Heart right ventricle (tissue), 16 donors: Measurements from ENCODE around the gene KRTAP2-4. TPM values are rescaled to one million over a fixed set of nuclear protein-coding genes. Genes with fewer than 3 reads are reported as not detected.
"Not testable (repeated sequence)": the region's sequence is repeated elsewhere in the genome, so short reads cannot be mapped to it uniquely, and the experiment has no call there.

Experiments used
- ATAC-seq, 8 donors: fragments of 200-7000 bp; cut with Tn5 transposase; one replicate each; pipeline ENCODE4 v1.9.1; 2020; ENCODE audit warnings: mild to moderate bottlenecking in 8 of 8, moderate library complexity in 8 of 8, moderate number of reproducible peaks in 1 of 8
- DNase-seq, 2 donors: peaks; one replicate each; pipeline ENCODE4 v3.0.0-alpha.2; 2020
- H3K27ac ChIP-seq, 10 donors: fragments of 200-600 bp; sonication (generic) in 2 of 10; one replicate each; pipeline versions ENCODE4 v1.5.0 to v1.8.0; 2020 to 2022; ENCODE audit warnings: mild to moderate bottlenecking in 3 of 10
- H3K27me3 ChIP-seq, 7 donors: fragments of 200-600 bp; one replicate each; pipeline ENCODE4 v1.8.0; 2021 to 2022; ENCODE audit warnings: mild to moderate bottlenecking in 2 of 7
- H3K36me3 ChIP-seq, 9 donors: fragments of 200-600 bp; sonication (generic) in 1 of 9; one replicate each; pipeline versions ENCODE4 v1.5.0 to v1.8.0; 2020 to 2022; ENCODE audit warnings: mild to moderate bottlenecking in 2 of 9
- H3K4me1 ChIP-seq, 9 donors: fragments of 200-600 bp; sonication (generic) in 1 of 9; one replicate each; pipeline versions ENCODE4 v1.5.0 to v1.8.0; 2020 to 2022; ENCODE audit warnings: mild to moderate bottlenecking in 4 of 9
- H3K4me3 ChIP-seq, 10 donors: fragments of 200-600 bp; sonication (generic) in 2 of 10; one replicate each; pipeline versions ENCODE4 v1.5.0 to v1.8.0; 2020 to 2022; ENCODE audit warnings: mild to moderate bottlenecking in 7 of 10, moderate library complexity in 2 of 10
- H3K9me3 ChIP-seq, 11 donors: fragments of 200-600 bp in 10 of 11; sonication (generic) in 2 of 11; one replicate each; pipeline versions ENCODE4 v1.5.0 to v1.8.0; 2013 to 2022; ENCODE audit warnings: mild to moderate bottlenecking in 2 of 11, control low read depth in 1 of 11, moderate library complexity in 1 of 11
- CTCF ChIP-seq, 9 donors: fragments of 200-600 bp; sonication (generic) in 2 of 9; IDR thresholded peaks; one replicate each; pipeline versions ENCODE4 v1.5.0 to v1.8.0; 2021 to 2022; ENCODE audit warnings: antibody characterized with exemption in 9 of 9, mild to moderate bottlenecking in 5 of 9, moderate library complexity in 1 of 9
- WGBS, 2 donors: extraction: QIAGEN DNeasy Blood & Tissue Kit; methylation state at CpG; one replicate each; pipeline ENCODE4 v1.1.7; 2013; ENCODE audit warnings: inconsistent platforms in 1 of 2; 5-methylcytosine and 5-hydroxymethylcytosine counted together
- intact Hi-C, 10 donors: fragments of 100-400 bp; cut with DNase I; formaldehyde crosslinking; loops; one replicate each; pipeline versions ENCODE4 v1.11.1 to v1.14.2; 2022
- polyA plus RNA-seq, 2 donors: library from polyadenylated mRNA; stranded (reverse); fragments of 200-250 nt; gene quantifications; one replicate each; pipeline ENCODE4 v1.2.3, GENCODE V29; 2013
- total RNA-seq, 10 donors: library from RNA; stranded (reverse); fragmentation: NEBNext Ultra II Directional in 3 of 10; extraction: Animal tissue kit (Norgen Biotek cat#: 25700) in 3 of 10; gene quantifications; one replicate each; pipeline versions ENCODE4 v1.2.1 to v1.2.4, GENCODE V29; 2021 to 2023
- donor health status: Arrhythmogenic right ventricular cardiomyopathy.
- donor health status: ischemic (EF 13 %, LVEDD 7.1; RV severe dilation, severe dysfunction).
- donor health status: healthy with polysubstance abuse.
- donor health status: DM: no; HTN: yes; CAD: no.
- donor health status: DM: no; HTN: no; CAD: no.
- donor health status: ischemic (EF 25% LVEDD 6.9; RV normal size, moderate dysfunction).
- donor health status: ischemic (EF 25% LVEDD 5.7; RV mildly dilated, moderate dysfunction).
- donor health status: healthy.
- donor health status: DM: yes; HTN: yes; CAD: no.
- donor health status: Ischemic cardiomyopathy.
- donor health status: ischemic (EF 35%, LVEDD 5.7; RV mildly dilated, moderate dysfunction).
- donor health status: nonischemic (EF 11% LVEDD 7.7; RV severe dilation, severe dysfunction).
- donor health status: DM: yes; HTN: yes; CAD: no.
- donor health status: PGD.
- donor health status: ischemic (EF 29% LVEDD 5.4; RV normal size, mild dysfunction).
- donor health status: nonischemic (EF 23%, LVEDD 6.1; RV moderate dilation, normal function).

KRTAP2-4 gene
- total and polyA plus RNA-seq, 12 donors: not detected

- ATAC-seq (no peak), DNase-seq (no peak)
- Histone ChIP-seq H3K27me3 (peaks cover 0 to 51% (median 29%) of the 10 kb centered on the region in 7 donors), H3K27ac (no peak overlapping the region), H3K36me3 (no peaks in the 10 kb centered on the region), H3K4me1 (no peaks in the 10 kb centered on the region), H3K9me3 (peaks cover 0 to 12% (median 0%) of the 10 kb centered on the region in 11 donors), H3K4me3 (no peak overlapping the region)
- no peak for TF ChIP-seq CTCF (IDR thresholded peaks at IDR 0.05)
- intact Hi-C loops: no loop called here
- WGBS, 2 donors: 42 to 65% methylated on average over 2 of the region's 2 CpGs
Observed at GRCh38 chr17:41049110-41049509, 16.6 kb downstream of the KRTAP2-4 start.

- H3K27ac ChIP-seq: no peak overlapping the region
- no peak overlapping the region for H3K4me3 ChIP-seq
- WGBS, 2 donors: 70 to 72% methylated on average over 7 of the region's 7 CpGs
- ATAC-seq (no peak), DNase-seq (no peak)
- peaks cover 0 to 49% (median 29%) of the 10 kb centered on the region in 7 donors for H3K27me3 ChIP-seq
- no peaks in the 10 kb centered on the region for H3K36me3 ChIP-seq
- H3K4me1 ChIP-seq: no peaks in the 10 kb centered on the region
- TF ChIP-seq CTCF (IDR thresholded peaks at IDR 0.05): no peak
- intact Hi-C loops: no loop called here
- H3K9me3 ChIP-seq: peaks cover 0 to 8% (median 0%) of the 10 kb centered on the region in 11 donors
Observed at GRCh38 chr17:41048441-41048840, 17.2 kb downstream of the KRTAP2-4 start.

GRCh38 chr17:41046735-41047465 lies 18.8 kb downstream of the KRTAP2-4 start, which contains the start of gene KRTAP2-1:
TSS of gene KRTAP2-1 (minus strand) at chr17:41047316. CDS start at chr17:41047267, 49 bp downstream.
- Histone ChIP-seq H3K27me3 (peaks cover 0 to 49% (median 29%) of the 10 kb centered on the region in 7 donors), H3K9me3 (peaks cover 0 to 11% (median 0%) of the 10 kb centered on the region in 11 donors)
- ATAC-seq, H3K36me3 ChIP-seq, H3K4me3 ChIP-seq, intact Hi-C loops, DNase-seq, H3K4me1 ChIP-seq, H3K27ac ChIP-seq: not testable (repeated sequence)
- WGBS, 2 donors: 27 to 39% methylated on average over 10 of the region's 33 CpGs

DNA sequence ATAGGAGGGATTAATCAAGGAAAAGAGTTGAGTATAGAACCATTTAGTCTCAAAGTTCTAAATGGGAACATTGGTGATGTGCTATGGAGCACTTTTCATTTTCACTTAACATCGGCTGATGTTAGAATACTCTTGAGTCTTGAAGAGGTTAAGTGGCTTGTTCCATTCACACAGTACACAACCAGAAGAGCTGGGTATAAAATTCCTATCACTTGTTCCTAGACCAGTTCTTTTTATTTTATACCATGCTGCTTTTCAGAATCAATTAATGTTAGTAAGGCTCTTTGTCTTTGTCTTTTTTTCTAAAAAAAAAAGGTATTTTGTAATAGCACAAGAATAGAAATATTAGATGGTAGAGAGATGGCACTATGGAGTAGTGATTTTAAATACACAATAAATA lies 22.7 kb downstream of the KRTAP2-4 start:
- H3K4me3 ChIP-seq: no peak overlapping the region
- intact Hi-C loops: no loop called here
- WGBS, 2 donors: 98 to 100% methylated on average over 1 of the region's 1 CpG
- DNase-seq (no peak), ATAC-seq (no peak)
- H3K36me3 ChIP-seq: no peaks in the 10 kb centered on the region
- H3K4me1 ChIP-seq: no peaks in the 10 kb centered on the region
- no peak for TF ChIP-seq CTCF (IDR thresholded peaks at IDR 0.05)
- H3K27ac ChIP-seq: no peak overlapping the region
- H3K27me3 ChIP-seq: peaks cover 0 to 22% (median 15%) of the 10 kb centered on the region in 7 donors
- H3K9me3 ChIP-seq: peaks cover 0 to 11% (median 0%) of the 10 kb centered on the region in 11 donors

DNA sequence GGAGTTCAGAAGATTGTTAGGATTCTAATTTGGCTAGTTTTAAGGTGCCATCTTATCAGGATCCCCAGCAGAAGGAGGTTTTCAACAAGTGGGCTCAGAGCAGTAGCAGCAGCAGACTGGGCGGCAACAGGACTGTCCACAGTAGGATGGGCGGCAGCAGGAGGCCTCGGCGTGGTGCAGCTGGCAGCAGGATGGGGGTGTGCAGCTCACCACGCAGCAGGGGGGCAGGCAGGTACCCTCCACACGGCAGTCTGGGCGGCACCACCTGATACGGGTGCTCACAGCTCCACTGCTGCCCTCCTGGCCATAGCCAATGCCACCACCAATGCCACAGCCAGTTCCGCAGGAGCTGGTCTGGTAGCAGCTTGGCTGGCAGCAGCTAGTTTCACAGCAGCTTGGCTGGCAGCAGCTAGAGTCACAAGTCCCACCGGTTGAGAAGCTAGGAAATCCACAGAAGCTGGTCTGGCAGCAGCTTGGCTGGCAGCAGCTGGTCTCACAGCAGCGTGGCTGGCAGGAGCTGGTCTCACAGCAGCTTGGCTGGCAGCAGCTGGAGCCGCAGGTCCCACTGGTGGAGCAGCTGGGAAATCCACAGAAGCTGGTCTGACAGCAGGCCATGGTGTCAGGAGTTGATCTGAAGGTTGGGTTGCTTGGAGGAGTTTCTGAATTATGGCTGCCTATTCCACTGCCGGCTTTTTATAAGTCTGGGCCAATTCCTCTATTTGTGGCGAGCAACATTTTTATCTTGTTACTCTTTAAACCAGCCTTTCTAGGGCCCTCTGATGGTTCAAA lies 24.7 kb downstream of the KRTAP2-4 start, which contains the start of gene KRTAP1-1:
KRTAP1-1 (minus strand) TSS at position 668 of the 789 bp plus-strand sequence; CDS start at position 615, 53 bp downstream.
- H3K4me1 ChIP-seq, H3K27ac ChIP-seq, H3K36me3 ChIP-seq, intact Hi-C loops, H3K4me3 ChIP-seq: not testable (repeated sequence)
- ATAC-seq (peak in 1 of 8 donors; percentile 34), DNase-seq (peak in 1 of 2 donors; percentile 4)
- H3K27me3 ChIP-seq: peaks cover 0 to 15% (median 6%) of the 10 kb centered on the region in 7 donors
- H3K9me3 ChIP-seq: peaks cover 0 to 11% (median 0%) of the 10 kb centered on the region in 11 donors
- 69 to 77% methylated on average over 13 to 14 of the region's 14 CpGs for WGBS, 2 donors
